ENCODE measurements around the gene PARP6. TPM values are rescaled to one million over a fixed set of nuclear protein-coding genes. Genes with fewer than 3 reads are reported as not detected.

PARP6 gene
- total and polyA plus RNA-seq, 9 of the 15 experiments (the other 6 are each of a cell fraction or from before 2014, with no cell fraction given), result 14.8 to 83.2 (median 28.3) TPM

- no peak overlapping the region; a peak in 1 of 4 replicates for H3K9ac ChIP-seq (ENCODE audit: insufficient read depth in 1 of 2, low read depth in 2 of 2, low read length in 2 of 2)
Observed at GRCh38 chr15:72223278-72223677, 49.1 kb downstream of the PARP6 start.

More at GRCh38 chr15:72223278-72223677, 49.1 kb downstream of the PARP6 start:
- intact Hi-C loops (cut with micrococcal nuclease) (no loop called here), in situ Hi-C loops (cut with MboI) (no loop called here)
- BruUV-seq (replicated peaks), result no TSS peak
- H3K79me2 ChIP-seq (ENCODE audit: control insufficient read depth, insufficient read depth, low read length), result peaks cover 95% of the 10 kb centered on the region
- H3K27ac ChIP-seq (ENCODE audit: extremely low read depth, low read depth, low read length), result no peak overlapping the region
- H3K4me2 ChIP-seq (ENCODE audit: insufficient read depth, low read length), result no peak overlapping the region
- 93% methylated on average over 8 of the region's 10 CpGs for WGBS (ENCODE audit: insufficient coverage, low coverage, missing lambda C conversion rate)
- no peaks in the 10 kb centered on the region for H3K27me3 ChIP-seq (ENCODE audit: control insufficient read depth in 2 of 2, insufficient read depth in 2 of 2, low read length in 2 of 2)
- POLR2A ChIA-PET, result interaction anchor here (0.5 kb wide), 1 partner anchor 377 kb away, joined by 3 read pairs; no protein-coding TSS in a partner anchor
- H3K9me1 ChIP-seq (ENCODE audit: control insufficient read depth, insufficient read depth, low read length), result peaks cover 8% of the 10 kb centered on the region
- no peaks in the 10 kb centered on the region for H3K9me3 ChIP-seq (replicated peaks; ENCODE audit: control insufficient read depth, insufficient read depth, low read depth, low read length)
- CTCF ChIA-PET (ENCODE audit: low intra/inter-chr PET ratio), result interaction anchor here (0.6 kb wide), 1 partner anchor 326 kb away, joined by 4 read pairs; no protein-coding TSS in a partner anchor
- no peak overlapping the region for H2AFZ ChIP-seq (ENCODE audit: low read depth, low read length)
- no peak for FAIRE-seq
- H3K4me3 ChIP-seq, result no peak overlapping the region
- H4K20me1 ChIP-seq (replicated peaks; ENCODE audit: control insufficient read depth, insufficient read depth, low read length), result peaks cover 23% of the 10 kb centered on the region
- TF ChIP-seq CLOCK (CRISPR knock-in tag; IDR thresholded peaks at IDR 0.05; ENCODE audit: borderline replicate concordance) (no peak), SMAD4 (CRISPR knock-in tag; conservative IDR thresholded peaks at IDR 0.05) (no peak), POLR2AphosphoS5 (IDR thresholded peaks at IDR 0.05; ENCODE audit: control insufficient read depth, insufficient read depth, low read depth, low read length) (no peak), MTF1 (CRISPR knock-in tag; IDR thresholded peaks at IDR 0.05; ENCODE audit: borderline replicate concordance) (no peak), ZNF174 (CRISPR knock-in tag; IDR thresholded peaks at IDR 0.05) (no peak), ATF2 (CRISPR knock-in tag; IDR thresholded peaks at IDR 0.05) (no peak), MAZ (CRISPR knock-in tag; conservative IDR thresholded peaks at IDR 0.05 in 1 of 2, IDR thresholded peaks at IDR 0.05 in 1 of 2) (no peak), SRF (CRISPR knock-in tag; IDR thresholded peaks at IDR 0.05) (no peak), SIN3B (IDR thresholded peaks at IDR 0.05; ENCODE audit: low read depth) (no peak), TAF7 (tag; IDR thresholded peaks at IDR 0.05) (no peak), ZNF121 (CRISPR knock-in tag; conservative IDR thresholded peaks at IDR 0.05) (no peak)
- H3K4me1 ChIP-seq (replicated peaks in 1 of 2; ENCODE audit: control insufficient read depth in 2 of 2, insufficient read depth in 2 of 2, low read length in 2 of 2), result peaks cover 20 to 26% of the 10 kb centered on the region in 2 experiments
- DNase-seq (ENCODE audit: extremely low read depth in 1 of 4, low spot score in 3 of 4), result no peak
- H3K36me3 ChIP-seq (ENCODE audit: control insufficient read depth, insufficient read depth, low read length), result peaks cover 85% of the 10 kb centered on the region
- ATAC-seq, result no peak
